NCI-H2196 (cell line): ENCODE measurements around the gene OPN1MW.
"Not testable (repeated sequence)": the region's sequence is repeated elsewhere in the genome, so short reads cannot be mapped to it uniquely, and the experiment has no call there.

ENCODE experiments used
- DNase-seq: peaks from one replicate; lab custom pipeline; 2025; ENCODE audit not compliant: unreplicated experiment; lab: John Stamatoyannopoulos, UW

The OPN1MW gene

DNA sequence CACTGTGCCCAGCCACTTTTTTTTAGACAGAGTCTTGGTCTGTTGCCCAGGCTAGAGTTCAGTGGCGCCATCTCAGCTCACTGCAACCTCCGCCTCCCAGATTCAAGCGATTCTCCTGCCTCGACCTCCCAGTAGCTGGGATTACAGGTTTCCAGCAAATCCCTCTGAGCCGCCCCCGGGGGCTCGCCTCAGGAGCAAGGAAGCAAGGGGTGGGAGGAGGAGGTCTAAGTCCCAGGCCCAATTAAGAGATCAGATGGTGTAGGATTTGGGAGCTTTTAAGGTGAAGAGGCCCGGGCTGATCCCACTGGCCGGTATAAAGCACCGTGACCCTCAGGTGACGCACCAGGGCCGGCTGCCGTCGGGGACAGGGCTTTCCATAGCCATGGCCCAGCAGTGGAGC, at the start of gene OPN1MW:
Gene OPN1MW (plus strand): TSS at position 301 of the 400 bp plus-strand sequence. CDS start 82 bp downstream, at position 383.
- not testable (repeated sequence) for DNase-seq

DNA sequence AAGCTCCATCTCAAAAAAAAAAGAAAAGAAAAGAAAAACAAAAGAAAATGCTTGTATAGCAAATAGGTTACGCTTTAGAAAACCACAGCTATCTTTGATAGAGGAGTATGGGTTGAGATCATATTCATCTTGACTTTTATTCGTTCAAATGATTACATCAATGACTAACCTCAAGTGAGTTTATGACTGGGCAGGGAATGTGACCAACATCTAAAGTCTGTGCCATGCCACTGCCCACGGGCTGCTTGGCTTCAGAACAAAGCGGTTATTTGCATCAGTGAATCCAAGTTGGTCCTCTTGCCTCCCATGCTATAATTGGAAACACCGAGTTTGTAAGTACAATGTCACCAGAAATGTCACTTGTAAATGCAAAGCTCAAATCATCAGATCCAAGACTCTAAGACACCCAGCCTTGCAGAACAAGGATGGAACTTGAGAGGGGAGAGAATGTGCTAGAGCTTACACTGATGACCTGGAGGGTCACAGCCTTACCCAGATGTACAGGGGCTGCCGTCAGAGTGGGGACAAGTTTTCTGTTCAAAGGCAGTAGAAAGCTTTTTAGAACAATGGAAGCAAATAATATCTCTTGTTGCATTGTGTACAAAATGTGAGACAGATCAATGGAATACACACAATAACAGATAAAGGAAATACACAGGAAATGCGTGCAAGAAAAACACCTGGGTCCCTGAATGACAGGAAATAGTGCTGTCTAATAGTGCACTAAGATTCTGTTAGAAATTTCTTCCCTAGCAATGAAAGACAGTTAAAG, 46.8 kb upstream of the OPN1MW start:
- no peak for DNase-seq

DNA sequence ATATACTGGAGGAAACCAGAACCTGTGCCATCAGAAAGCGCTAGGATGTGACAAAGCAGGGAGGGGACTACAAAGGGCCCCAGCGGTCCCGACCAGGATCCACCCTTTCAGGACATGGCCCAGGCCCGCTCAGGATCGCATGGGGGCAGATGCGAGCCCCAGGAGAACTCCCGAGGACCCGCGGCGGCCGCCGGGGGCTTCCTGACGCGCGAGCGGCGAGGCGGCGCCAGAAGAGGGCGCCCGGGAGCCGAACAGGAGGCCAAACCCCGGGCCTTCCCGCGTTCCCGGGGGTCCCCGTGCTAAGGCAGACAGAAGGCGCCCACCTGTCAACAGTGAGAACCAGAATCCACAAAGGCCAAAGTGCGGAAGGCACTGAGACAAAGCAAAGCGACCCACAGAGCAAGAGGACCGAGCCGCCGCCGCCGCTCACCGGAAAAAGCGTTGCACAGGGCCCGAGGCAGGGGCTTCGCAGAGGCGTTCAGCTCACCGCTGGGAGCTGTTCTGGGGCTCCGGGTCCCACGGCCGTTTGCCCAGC, 45.7 kb upstream of the OPN1MW start:
- peak; percentile 27 for DNase-seq

DNA sequence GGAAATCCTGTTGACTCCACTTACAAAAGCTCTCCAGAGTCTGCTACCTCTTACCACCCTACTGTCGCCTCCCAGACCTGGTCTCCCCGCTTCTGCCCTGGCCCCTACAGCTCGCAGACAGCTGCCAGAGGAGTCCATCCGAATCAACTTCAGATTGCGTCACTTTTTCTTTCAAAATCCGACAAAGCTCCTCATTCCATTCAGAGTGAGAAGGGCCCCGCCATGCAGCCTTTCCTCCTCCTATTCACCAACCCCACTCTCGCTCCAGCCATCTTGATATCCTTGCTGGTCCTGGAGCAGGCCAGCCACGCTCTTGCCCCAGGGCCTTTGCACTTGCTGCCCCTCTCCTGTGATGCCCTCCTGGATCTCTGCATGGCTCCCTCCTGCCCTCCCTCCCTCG, 43.5 kb upstream of the OPN1MW start:
- no peak for DNase-seq

DNA sequence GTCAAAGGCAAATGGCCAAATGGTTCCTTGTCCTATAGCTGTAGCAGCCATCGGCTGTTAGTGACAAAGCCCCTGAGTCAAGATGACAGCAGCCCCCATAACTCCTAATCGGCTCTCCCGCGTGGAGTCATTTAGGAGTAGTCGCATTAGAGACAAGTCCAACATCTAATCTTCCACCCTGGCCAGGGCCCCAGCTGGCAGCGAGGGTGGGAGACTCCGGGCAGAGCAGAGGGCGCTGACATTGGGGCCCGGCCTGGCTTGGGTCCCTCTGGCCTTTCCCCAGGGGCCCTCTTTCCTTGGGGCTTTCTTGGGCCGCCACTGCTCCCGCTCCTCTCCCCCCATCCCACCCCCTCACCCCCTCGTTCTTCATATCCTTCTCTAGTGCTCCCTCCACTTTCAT, 42.2 kb upstream of the OPN1MW start:
- DNase-seq: no peak

DNA sequence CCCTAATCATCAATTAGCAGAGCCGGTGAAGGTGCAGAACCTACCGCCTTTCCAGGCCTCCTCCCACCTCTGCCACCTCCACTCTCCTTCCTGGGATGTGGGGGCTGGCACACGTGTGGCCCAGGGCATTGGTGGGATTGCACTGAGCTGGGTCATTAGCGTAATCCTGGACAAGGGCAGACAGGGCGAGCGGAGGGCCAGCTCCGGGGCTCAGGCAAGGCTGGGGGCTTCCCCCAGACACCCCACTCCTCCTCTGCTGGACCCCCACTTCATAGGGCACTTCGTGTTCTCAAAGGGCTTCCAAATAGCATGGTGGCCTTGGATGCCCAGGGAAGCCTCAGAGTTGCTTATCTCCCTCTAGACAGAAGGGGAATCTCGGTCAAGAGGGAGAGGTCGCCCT, 41.7 kb upstream of the OPN1MW start:
- no peak for DNase-seq

DNA sequence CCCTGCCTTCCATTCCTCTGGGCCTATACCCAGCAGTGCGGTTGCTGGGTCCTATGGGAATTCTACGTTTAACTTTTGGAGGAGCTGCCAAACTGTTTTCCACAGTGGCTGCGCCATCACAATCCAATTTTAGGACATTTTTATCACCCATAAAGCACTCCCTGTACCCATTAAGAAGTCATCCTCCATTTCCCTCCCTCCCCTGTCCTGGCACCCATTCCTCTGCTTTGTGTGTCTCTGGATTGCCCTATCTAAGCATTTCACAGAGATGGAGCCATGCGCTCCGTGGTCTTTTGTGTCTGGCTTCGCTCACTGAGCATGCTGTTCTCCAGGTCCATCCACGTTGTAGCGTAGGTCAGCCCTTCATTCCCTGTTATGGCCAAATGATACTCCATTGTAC, 40.0 kb upstream of the OPN1MW start:
- no peak for DNase-seq

DNA sequence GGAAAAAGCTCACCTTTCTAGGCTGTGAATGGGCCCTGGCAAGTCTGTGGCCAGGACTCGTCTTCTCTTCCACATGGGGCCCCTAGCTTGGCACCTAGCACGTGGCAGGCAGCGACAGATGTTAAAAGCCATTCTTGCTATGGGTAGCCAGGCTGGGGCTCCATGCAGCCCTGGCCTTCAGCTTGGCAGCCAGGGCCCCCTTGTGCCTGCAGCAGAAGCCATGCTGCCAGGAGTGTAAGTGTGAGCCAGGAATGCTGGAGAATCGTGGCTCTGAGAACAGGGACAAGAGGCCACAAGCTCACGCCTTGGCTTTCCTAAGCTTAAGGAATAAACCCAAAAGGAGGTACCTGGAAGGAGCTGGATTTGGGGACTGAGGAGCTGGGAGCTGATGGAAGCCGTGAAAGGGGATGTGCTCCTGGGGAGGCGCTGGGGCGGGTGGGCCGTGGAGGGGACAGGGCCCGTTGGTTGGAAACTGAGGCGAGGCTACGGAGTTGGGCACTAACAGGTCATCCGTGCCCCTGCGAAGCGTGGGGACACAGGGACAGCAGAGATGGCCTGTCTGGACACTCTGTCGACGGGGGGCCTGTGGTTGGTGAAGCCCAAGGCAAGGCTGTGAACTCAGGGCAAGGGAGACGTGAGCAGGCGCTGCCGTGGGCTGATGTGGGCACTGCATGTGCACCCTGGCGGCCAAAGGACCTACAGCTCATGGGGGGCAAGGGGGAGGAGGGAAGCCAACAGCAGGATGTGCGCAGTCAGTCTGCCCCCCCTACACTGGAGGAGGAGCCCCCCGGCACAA, 39.2 kb upstream of the OPN1MW start:
- no peak for DNase-seq

DNA sequence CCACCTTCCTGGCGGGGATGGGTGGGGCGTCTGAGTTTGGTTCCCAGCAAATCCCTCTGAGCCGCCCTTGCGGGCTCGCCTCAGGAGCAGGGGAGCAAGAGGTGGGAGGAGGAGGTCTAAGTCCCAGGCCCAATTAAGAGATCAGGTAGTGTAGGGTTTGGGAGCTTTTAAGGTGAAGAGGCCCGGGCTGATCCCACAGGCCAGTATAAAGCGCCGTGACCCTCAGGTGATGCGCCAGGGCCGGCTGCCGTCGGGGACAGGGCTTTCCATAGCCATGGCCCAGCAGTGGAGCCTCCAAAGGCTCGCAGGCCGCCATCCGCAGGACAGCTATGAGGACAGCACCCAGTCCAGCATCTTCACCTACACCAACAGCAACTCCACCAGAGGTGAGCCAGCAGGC, 38.4 kb upstream of the OPN1MW start, which contains the start of gene OPN1LW:
Gene OPN1LW (plus strand): TSS at position 234 of the 400 bp plus-strand sequence. CDS start 41 bp downstream, at position 275.
- not testable (repeated sequence) for DNase-seq

DNA sequence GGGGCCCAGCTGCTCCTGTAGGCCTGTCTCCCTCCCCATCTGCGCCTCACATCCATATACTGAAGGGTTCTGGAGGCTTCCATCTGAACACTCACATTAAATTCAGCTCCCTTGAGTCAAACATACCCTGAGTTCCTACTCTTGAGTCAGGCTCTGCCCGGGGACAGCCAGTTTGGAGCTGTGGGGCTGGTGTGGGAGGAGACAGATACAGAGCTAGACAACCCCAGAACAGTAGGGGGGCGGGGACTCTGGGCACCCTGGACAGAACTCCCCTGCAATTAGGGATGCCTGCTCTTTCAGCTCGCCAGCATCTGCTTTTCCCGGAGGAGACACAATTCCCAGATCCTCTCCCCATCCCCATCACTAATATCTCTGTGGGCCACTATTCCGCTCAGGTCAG, 31.4 kb upstream of the OPN1MW start:
- DNase-seq: not testable (repeated sequence)

DNA sequence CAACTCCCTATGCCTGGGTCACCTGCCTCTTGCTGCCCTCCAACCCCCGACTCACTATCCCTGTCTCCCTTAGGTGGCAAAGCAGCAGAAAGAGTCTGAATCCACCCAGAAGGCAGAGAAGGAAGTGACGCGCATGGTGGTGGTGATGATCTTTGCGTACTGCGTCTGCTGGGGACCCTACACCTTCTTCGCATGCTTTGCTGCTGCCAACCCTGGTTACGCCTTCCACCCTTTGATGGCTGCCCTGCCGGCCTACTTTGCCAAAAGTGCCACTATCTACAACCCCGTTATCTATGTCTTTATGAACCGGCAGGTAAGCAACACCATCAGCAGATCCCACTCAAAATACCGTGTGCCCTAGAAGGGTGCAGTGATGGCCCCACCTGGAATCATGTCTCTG, 26.2 kb upstream of the OPN1MW start:
- DNase-seq: not testable (repeated sequence)

DNA sequence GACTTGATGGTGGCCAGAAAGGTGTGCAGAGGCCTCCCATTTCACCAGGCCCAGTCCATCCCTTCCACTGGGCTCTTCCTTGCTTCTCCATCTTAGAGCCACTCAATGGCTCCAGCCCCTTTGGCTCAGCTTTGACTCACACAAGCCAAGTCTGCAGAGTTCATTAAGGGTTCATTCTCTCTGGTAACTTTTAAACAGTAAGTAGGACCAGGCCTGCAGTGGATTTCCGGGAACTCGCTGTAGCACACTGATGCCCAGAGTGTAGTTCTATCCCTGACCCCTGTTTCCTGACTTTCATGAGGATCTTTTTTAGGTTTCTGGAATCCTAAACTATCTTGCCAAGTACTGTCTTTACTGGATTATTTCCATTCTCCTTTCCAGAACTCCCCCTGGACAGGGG, 25.2 kb upstream of the OPN1MW start:
- DNase-seq: not testable (repeated sequence)

DNA sequence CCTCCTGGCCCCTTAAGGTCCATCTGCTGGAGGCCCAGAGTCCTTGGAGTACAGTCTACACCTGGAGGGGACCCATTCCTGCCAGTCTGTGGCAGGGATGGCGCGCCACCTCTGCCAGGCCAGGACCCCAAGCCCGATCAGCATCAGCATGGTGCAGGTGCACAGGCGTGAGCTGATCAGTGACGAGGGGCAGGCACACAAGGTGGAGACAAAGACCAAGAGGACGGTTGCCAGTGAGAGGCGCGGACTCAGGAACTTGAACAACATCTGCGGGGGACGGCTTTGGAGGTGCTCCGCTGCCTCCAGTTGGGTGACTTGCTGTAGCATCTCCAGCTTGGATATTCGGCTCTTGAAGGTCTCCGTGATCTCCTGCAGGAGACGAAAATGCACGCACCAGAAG, 23.1 kb upstream of the OPN1MW start:
- not testable (repeated sequence) for DNase-seq

DNA sequence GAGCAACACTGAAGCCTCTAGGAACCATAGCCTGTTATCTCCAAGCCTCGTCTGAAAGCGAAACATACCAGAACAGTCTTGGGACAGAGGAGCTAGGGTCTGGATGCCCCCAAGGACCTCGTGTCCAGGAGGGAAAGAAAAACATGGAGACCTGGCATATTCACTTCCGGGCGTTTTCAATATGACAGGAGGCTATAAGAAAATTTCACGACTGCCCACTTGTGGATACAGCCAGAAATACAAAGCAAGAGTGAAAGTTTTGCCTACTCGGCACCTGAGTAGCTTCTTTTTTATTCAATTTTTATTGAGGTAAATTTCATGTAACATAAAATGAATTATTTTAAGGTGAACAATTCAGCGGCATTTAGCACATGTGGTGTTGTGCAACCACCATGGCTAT, 17.5 kb upstream of the OPN1MW start:
- not testable (repeated sequence) for DNase-seq

DNA sequence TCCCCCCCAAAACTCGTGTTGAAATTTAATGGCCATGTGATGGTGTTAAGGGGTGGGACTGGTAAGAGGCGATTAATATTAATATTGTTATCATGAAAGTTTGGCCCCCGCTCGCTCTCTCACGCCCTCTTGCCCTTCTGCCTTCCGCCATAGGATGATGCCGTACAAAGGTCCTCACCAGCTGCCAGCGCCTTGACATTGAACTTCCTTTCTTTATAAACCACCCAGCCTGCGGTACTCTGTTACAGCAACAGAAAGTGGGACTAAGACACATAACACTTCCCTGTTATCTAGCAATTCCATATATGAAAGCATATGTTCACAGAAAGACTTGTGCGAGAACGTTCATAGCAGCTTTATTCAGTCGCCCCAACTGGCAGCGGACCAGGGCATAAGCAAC, 14.0 kb upstream of the OPN1MW start:
- not testable (repeated sequence) for DNase-seq

DNA sequence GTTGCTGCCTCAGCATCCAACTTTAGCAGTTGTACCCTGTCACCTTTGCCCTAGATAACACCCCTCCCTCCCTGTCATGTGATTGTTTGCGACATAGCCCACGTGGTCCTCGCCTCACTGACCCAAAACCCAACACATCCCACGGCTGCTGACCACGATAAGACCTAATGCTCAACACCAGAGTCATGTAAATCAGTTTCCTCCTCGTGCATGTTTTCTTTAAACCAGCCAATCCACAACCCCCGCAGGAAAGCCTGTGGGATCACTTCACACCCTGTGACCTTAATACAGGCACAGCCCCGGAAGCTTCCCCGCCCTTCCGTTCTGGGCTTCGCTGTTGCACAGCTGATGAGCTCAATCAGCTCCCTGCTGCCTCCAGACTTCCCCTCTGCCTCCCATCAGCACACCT, 9.9 kb upstream of the OPN1MW start:
- not testable (repeated sequence) for DNase-seq

DNA sequence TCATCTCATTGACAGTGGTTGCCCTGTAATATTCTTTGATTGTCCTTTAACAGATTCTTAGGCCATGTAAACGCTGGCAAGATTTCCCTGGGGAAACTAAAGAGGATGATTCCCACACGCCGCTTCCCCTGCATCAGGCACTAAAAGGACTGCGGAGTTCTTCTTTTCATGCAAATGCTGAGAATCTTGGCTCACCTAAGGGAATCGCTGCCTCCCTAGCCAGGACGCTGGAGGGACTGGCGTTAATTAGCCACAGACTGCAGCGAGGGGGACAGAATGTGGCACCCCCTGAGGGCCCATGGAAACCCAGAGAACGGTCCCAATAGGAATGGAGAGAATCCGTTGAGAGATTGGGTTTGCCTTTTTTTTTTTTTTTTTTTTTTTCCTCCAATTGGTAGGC, 8.0 kb upstream of the OPN1MW start:
- DNase-seq: not testable (repeated sequence)

DNA sequence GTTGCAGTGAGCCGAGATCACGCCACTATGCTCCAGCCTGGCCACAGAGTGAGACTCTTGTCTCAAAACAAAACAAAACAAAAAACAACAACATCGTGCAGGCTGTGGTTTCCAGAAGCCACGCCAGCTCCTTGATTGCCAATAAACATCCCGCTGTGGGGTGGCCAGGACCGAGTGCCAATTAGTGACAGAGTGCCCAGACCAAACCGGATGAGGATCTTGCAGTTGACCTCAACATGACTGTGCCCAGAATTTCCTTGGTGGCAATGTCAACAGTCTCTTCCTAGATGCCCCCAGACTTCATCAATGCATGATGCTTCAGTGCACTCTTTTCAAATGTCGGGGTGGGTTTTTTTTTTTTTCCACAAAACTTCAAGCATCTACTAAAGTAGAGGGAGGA, 1.4 kb downstream of the OPN1MW start:
- not testable (repeated sequence) for DNase-seq

DNA sequence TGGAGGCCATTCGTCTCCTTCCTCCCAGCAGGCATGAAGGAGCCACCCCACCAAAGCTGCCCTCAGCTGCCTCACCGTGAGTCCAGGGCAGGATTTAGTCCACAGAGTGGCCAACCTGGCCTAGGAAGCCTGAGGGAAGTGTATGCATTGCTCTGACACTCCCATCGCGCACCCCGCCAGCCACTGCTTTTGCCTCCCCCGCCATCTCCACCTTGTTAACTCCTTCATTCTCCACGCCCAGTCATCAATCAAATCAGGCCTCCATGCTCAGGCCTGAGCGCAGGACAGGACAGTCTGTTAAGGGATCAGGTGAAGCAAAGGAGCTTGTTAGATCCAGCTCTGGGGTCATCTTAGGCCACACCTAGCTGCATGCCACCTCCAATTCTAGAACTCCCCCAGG, 10.4 kb downstream of the OPN1MW start:
- not testable (repeated sequence) for DNase-seq

DNA sequence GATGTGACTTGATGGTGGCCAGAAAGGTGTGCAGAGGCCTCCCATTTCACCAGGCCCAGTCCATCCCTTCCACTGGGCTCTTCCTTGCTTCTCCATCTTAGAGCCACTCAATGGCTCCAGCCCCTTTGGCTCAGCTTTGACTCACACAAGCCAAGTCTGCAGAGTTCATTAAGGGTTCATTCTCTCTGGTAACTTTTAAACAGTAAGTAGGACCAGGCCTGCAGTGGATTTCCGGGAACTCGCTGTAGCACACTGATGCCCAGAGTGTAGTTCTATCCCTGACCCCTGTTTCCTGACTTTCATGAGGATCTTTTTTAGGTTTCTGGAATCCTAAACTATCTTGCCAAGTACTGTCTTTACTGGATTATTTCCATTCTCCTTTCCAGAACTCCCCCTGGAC, 11.9 kb downstream of the OPN1MW start:
- not testable (repeated sequence) for DNase-seq

DNA sequence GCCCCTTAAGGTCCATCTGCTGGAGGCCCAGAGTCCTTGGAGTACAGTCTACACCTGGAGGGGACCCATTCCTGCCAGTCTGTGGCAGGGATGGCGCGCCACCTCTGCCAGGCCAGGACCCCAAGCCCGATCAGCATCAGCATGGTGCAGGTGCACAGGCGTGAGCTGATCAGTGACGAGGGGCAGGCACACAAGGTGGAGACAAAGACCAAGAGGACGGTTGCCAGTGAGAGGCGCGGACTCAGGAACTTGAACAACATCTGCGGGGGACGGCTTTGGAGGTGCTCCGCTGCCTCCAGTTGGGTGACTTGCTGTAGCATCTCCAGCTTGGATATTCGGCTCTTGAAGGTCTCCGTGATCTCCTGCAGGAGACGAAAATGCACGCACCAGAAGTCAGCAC, 14.1 kb downstream of the OPN1MW start:
- not testable (repeated sequence) for DNase-seq
